Measurements from ENCODE around the gene DCXR. TPM values are rescaled to one million over a fixed set of nuclear protein-coding genes. Genes with fewer than 3 reads are reported as not detected.

Gene DCXR
- total and polyA plus RNA-seq, 2 donors (not counting 3 experiments of a cell fraction or from before 2014, with no cell fraction given): 93.0 to 178 TPM

DNA sequence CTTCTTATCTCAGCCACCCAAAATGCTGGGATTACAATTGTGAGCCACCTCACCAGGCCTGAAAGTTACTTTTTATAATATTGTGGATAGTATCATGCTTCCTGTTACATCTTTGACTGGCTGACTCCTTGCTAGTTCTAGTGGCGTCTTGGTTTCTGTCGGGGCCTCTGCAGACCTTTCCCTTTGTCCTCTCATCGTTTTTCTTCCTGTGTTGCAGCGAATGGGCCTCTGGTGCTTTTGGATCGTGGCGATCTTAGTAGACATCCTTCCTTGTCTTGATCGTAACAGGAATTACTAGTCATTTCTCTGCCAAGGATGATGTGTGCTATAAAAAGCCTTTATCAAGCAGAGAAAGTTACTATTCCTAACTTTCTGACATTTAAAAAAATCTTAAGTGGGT lies 39.3 kb downstream of the DCXR start:
- intact Hi-C loops (cut with micrococcal nuclease) (no loop called here), dilution Hi-C loops (cut with MboI; ENCODE audit: extremely low pct_ligation_motif_present, low sequenced_read_pairs) (no loop called here)
- TF ChIP-seq POLR2A (IDR thresholded peaks at IDR 0.05; ENCODE audit: low read depth, low read length) (no peak), FOS (IDR thresholded peaks at IDR 0.05; ENCODE audit: borderline replicate concordance, insufficient read depth, low read length) (no peak), POLR2AphosphoS5 (IDR thresholded peaks at IDR 0.05; ENCODE audit: insufficient read depth, low read depth, low read length) (no peak), MYC (IDR thresholded peaks at IDR 0.05; ENCODE audit: low read depth, low read length) (no peak), EZH2 (IDR thresholded peaks at IDR 0.05; ENCODE audit: borderline replicate concordance, low read depth, low read length, severe bottlenecking) (no peak), GATA2 (IDR thresholded peaks at IDR 0.05; ENCODE audit: insufficient read depth, insufficient read length, low read depth, low read length) (no peak), JUN (IDR thresholded peaks at IDR 0.05; ENCODE audit: borderline replicate concordance, insufficient read depth, insufficient read length, low read depth) (no peak)
- TF ChIP-seq, protein P1, sequence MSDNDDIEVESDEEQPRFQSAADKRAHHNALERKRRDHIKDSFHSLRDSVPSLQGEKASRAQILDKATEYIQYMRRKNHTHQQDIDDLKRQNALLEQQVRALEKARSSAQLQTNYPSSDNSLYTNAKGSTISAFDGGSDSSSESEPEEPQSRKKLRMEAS (IDR thresholded peaks at IDR 0.05; ENCODE audit: insufficient read depth, insufficient read length): no peak
- TF ChIP-seq, protein P2, sequence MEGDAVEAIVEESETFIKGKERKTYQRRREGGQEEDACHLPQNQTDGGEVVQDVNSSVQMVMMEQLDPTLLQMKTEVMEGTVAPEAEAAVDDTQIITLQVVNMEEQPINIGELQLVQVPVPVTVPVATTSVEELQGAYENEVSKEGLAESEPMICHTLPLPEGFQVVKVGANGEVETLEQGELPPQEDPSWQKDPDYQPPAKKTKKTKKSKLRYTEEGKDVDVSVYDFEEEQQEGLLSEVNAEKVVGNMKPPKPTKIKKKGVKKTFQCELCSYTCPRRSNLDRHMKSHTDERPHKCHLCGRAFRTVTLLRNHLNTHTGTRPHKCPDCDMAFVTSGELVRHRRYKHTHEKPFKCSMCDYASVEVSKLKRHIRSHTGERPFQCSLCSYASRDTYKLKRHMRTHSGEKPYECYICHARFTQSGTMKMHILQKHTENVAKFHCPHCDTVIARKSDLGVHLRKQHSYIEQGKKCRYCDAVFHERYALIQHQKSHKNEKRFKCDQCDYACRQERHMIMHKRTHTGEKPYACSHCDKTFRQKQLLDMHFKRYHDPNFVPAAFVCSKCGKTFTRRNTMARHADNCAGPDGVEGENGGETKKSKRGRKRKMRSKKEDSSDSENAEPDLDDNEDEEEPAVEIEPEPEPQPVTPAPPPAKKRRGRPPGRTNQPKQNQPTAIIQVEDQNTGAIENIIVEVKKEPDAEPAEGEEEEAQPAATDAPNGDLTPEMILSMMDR (IDR thresholded peaks at IDR 0.05; ENCODE audit: extremely low read depth in 1 of 2, insufficient read depth in 1 of 2, low read depth in 1 of 2, low read length in 2 of 2): no peak
- Histone ChIP-seq H3K27me3 (ENCODE audit: control insufficient read depth in 2 of 2, insufficient read depth in 2 of 2, low read length in 2 of 2) (no peaks in the 10 kb centered on the region), H3K9ac (replicated peaks; ENCODE audit: extremely low read depth, insufficient read depth, low read length) (no peak overlapping the region), H3K4me1 (ENCODE audit: control insufficient read depth, extremely low read depth, insufficient read depth, low read length) (peaks cover 4% of the 10 kb centered on the region), H3K4me2 (ENCODE audit: insufficient read depth, low read length) (no peak overlapping the region), H3K79me2 (ENCODE audit: control insufficient read depth, insufficient read depth, low read length) (no peaks in the 10 kb centered on the region), H2AFZ (ENCODE audit: low read depth, low read length) (no peak overlapping the region), H3K27ac (ENCODE audit: insufficient read depth, low read depth, low read length) (no peak overlapping the region), H3K9me1 (replicated peaks; ENCODE audit: control insufficient read depth, extremely low read depth, insufficient read depth, low read length) (no peaks in the 10 kb centered on the region), H3K9me3 (replicated peaks; ENCODE audit: control insufficient read depth, insufficient read depth, low read length) (no peaks in the 10 kb centered on the region), H3K4me3 (replicated peaks in 1 of 3; ENCODE audit: insufficient read depth in 1 of 3, low read depth in 1 of 3, low read length in 3 of 3) (no peak overlapping the region), H4K20me1 (replicated peaks; ENCODE audit: control insufficient read depth, extremely low read depth, insufficient read depth, low read length) (no peaks in the 10 kb centered on the region), H3K36me3 (ENCODE audit: control insufficient read depth in 2 of 2, extremely low read depth in 1 of 2, insufficient read depth in 2 of 2, low read length in 2 of 2) (no peaks in the 10 kb centered on the region)
- DNase-seq (ENCODE audit: low read depth, low spot score) (no peak), FAIRE-seq (peak; percentile 61)
- BruUV-seq (replicated peaks): no TSS peak
- CTCF ChIA-PET: interaction anchor here (0.8 kb wide), 1 partner anchor 23 kb away, joined by 3 read pairs; no protein-coding TSS in a partner anchor
- POLR2A ChIA-PET: no interaction called here

All from endothelial cell of umbilical vein (primary cell).